MG63 (cell line): Measurements from ENCODE around the gene MTMR10. TPM values are rescaled to one million over a fixed set of nuclear protein-coding genes. Genes with fewer than 3 reads are reported as not detected.
A peak's percentile ranks its signal among the peaks of the same experiment; 100 is the strongest.

Experiments
- DNase-seq: peaks from one replicate; pipeline ENCODE4 v3.0.0-alpha.2; 2020
- H3K27me3 ChIP-seq: fragments of 250-450 bp; sonication (Bioruptor Pico); 2 replicates; pipeline ENCODE4 v1.5.1; 2020; ENCODE audit warnings: mild to moderate bottlenecking, moderate library complexity
- H3K36me3 ChIP-seq: fragments of 250-450 bp; sonication (Bioruptor Pico); 2 replicates; pipeline ENCODE4 v1.5.1; 2020; ENCODE audit warnings: mild to moderate bottlenecking, moderate library complexity
- H3K4me3 ChIP-seq: fragments of 250-450 bp; sonication (Bioruptor Pico); 2 replicates; pipeline ENCODE4 v1.5.1; 2020; ENCODE audit warnings: mild to moderate bottlenecking, moderate library complexity
- H3K9me3 ChIP-seq: fragments of 250-450 bp; sonication (Bioruptor Pico); 2 replicates; pipeline ENCODE4 v1.5.1; 2020; ENCODE audit warnings: mild to moderate bottlenecking, moderate library complexity
- total RNA-seq: library from RNA; depleted of rRNA; stranded (reverse); fragments of >200 nt; shearing (Covaris generic); gene quantifications from 2 replicates; pipeline ENCODE4 v1.2.3, GENCODE V29; 2014; ENCODE audit warnings: low replicate concordance; rRNA removed

The MTMR10 gene, protein sequence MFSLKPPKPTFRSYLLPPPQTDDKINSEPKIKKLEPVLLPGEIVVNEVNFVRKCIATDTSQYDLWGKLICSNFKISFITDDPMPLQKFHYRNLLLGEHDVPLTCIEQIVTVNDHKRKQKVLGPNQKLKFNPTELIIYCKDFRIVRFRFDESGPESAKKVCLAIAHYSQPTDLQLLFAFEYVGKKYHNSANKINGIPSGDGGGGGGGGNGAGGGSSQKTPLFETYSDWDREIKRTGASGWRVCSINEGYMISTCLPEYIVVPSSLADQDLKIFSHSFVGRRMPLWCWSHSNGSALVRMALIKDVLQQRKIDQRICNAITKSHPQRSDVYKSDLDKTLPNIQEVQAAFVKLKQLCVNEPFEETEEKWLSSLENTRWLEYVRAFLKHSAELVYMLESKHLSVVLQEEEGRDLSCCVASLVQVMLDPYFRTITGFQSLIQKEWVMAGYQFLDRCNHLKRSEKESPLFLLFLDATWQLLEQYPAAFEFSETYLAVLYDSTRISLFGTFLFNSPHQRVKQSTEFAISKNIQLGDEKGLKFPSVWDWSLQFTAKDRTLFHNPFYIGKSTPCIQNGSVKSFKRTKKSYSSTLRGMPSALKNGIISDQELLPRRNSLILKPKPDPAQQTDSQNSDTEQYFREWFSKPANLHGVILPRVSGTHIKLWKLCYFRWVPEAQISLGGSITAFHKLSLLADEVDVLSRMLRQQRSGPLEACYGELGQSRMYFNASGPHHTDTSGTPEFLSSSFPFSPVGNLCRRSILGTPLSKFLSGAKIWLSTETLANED
- 2.4 and 16.3 TPM in 2 replicates for total RNA-seq

DNA sequence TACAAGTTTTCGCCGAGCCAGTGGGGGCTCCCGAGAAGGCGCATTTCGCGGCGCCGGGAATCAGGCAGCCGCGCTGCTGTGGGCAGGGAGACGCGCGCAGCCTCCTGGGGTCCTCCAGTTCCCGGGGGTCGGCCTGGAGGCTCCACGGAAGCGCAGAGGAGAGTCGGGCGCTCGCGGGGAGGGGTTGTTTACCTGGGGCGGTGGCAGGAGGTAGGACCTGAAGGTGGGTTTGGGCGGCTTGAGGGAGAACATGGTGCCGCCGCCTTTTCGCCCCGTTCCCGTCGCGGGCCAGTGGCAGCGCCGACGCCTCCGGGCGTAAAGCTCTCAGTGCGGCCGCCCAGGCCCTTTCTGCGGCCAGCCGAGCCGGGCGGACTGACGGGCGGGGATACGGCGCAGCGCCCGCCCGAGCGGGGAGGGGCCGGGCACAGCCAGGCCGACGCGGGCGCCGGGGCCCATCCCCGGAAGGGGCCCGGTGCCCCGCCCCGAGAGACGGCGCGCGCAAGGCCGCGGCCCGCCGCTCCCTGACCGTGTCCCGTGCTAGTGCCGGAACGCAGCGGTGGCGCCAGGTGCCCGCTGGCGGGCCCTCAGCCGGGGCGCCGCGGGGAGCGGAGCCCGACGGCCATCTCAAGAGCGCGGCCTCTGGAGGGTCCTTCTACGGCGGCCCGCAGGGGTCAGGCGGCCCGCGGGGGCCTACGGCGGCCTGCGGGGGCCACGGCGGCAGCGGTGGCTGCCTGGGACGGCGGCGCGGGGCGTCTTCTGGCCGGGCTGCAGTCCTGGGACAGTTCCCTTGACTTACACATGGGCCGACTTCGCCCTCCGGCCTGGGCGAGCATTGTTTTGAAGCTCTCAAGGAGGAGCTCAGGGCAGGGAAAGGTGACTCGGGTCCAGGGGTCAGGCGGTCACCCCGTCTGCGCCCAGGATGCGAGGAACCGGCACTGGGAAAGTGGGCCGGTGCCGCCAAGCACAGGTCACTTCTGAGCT is at the start of gene MTMR10:
TSS of gene MTMR10 (minus strand) at position 374 of the 981 bp plus-strand sequence. CDS start at position 252, 122 bp downstream.
- Histone ChIP-seq H3K36me3 (no peaks in the 10 kb centered on the region; the same call in 1 of the 2 replicates), H3K4me3 (peak within 1 kb of the TSS; percentile 95), H3K27me3 (no peaks in the 10 kb centered on the region), H3K9me3 (no peaks in the 10 kb centered on the region)
- DNase-seq, result peak; percentile 79

DNA sequence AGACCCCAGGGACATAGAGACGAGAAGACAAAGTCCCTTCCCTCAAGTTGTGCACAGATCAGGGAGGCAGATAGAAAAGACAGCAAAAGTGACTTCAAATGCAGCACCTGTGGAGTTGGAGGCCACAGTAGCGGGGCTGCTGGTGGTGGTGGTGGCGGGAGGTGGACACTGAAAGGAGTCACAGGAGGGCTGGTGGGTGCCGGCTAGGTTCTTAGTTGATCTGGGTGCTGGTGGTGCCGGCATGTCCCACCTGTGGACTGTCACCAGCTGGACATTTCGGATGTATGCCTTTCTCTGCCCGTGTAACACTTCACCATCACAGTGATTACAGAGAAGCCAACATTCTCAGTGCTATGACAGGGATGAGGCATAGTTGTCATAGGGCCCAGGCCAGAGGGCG is 49.2 kb upstream of the MTMR10 start:
- no peaks in the 10 kb centered on the region for H3K36me3 ChIP-seq
- DNase-seq, result no peak
- no peaks in the 10 kb centered on the region for H3K27me3 ChIP-seq
- H3K9me3 ChIP-seq, result no peaks in the 10 kb centered on the region
- no peak overlapping the region for H3K4me3 ChIP-seq

DNA sequence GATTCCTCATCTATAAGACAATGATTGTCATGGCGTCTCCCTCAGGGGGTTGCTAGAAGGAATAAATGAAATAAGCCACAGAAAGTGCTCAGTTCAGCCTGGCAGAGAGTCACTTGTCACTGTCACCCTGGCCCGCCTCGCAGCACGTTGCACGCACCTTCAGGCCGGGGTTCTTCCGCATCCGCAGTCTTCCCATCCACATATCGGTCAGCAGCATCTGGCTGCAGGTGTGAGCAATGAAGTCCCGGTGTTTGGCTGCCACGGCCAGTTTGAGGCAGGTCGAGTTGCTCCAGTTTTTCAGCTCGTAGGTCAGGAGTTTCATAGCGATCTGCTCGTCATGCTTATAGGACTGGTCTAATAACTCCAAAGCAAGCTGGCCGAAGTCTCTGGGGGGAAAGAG is 48.5 kb upstream of the MTMR10 start:
- Histone ChIP-seq H3K36me3 (no peaks in the 10 kb centered on the region), H3K4me3 (no peak overlapping the region), H3K27me3 (no peaks in the 10 kb centered on the region), H3K9me3 (no peaks in the 10 kb centered on the region)
- no peak for DNase-seq

DNA sequence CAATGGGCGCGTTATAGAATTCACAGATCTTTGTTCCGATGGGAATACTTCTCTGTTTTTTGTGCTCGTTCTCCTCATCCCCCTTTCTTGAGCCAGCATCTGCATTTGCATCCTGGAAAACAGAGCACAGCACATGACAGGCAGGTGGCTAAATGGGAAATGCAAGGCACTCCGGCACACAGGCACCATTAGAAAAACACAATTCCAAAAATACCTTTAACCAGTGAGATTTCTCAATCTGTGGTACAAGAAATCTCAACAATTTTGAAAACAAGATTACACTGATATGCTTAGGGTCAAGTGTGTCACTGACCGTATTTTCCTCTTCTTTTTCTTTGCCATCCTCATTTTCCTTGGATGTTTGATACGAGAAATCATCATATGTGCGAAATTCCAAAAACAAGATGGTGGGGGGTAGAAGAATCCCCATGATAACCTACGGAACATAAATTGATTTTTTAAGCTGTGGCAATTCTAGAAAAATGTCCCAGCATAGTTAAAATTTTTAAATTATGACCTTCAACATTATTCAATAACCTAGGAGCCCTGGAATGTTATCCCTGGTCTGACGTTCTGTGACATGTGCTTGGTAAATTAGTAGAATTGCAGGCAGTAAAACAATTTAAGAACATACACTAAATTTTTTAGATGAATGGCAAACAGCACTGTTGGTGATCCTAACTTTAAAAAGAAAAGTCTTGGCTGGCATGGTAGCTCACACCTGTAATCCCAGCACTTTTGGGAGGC is 46.5 kb upstream of the MTMR10 start:
- H3K4me3 ChIP-seq, result no peak overlapping the region
- no peaks in the 10 kb centered on the region for H3K27me3 ChIP-seq
- no peaks in the 10 kb centered on the region for H3K9me3 ChIP-seq
- DNase-seq, result no peak
- no peaks in the 10 kb centered on the region for H3K36me3 ChIP-seq

DNA sequence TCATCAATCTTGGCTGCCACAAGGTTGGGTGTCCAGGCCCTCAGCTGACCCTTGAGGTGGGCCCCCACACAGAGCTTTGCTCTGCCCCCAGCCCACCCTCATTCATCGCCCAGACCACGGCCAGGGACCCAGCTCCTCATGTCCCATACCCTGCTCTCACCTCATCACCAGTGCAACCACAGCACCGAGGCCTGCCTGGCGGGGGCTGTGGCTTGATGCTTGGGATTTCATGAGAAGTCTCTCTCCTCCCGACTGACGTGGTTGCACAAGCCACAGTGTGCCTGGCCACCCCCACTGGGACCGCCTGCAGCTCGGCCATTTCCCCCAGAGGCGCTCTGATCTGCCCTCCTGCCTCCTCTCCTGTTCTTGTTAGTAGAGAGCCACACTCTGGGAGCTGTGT is 45.4 kb upstream of the MTMR10 start:
- no peak for DNase-seq
- Histone ChIP-seq H3K27me3 (no peaks in the 10 kb centered on the region), H3K4me3 (no peak overlapping the region), H3K36me3 (no peaks in the 10 kb centered on the region), H3K9me3 (no peaks in the 10 kb centered on the region)

DNA sequence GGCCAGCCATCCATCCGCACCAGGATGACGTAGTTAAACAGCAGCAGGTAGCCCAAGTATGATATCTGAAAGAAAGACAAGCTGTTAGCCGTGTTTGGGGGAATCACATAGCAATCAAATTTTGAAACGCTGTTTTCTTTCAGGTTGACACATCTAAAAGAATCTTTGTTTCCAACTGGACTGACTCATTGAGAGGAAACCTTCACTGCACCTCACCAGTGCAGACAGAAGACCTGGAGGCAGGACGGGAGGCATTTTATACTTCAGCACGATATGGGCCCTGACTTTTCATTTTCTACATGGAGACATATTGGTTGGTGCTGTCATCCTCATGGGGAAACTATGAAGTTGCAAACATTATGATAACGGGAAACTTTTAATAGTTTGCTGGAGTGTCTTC is 44.2 kb upstream of the MTMR10 start:
- H3K36me3 ChIP-seq, result no peaks in the 10 kb centered on the region
- no peak overlapping the region for H3K4me3 ChIP-seq
- H3K27me3 ChIP-seq, result no peaks in the 10 kb centered on the region
- DNase-seq, result no peak
- no peaks in the 10 kb centered on the region for H3K9me3 ChIP-seq

DNA sequence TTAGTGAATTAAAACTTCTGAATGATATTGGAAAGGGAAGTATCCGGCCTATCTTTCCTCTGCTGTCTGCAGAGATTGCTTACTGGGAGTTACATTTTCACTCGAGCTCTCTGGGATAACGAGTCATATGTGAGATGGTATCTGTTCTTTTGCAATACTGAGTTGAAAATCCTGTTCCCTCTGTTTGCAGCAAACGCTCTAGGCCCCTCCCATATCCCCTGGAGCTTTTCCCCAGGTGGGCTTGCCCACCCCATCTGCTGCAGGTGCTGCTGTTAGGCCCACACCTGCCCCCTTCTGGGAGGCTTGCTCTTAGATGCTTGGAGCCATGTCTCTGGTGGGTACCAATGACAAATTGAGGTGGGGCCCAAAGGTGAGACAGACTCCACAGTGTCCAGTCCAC is 42.7 kb upstream of the MTMR10 start:
- DNase-seq, result no peak
- no peaks in the 10 kb centered on the region for H3K27me3 ChIP-seq
- H3K36me3 ChIP-seq, result no peaks in the 10 kb centered on the region
- no peaks in the 10 kb centered on the region for H3K9me3 ChIP-seq
- no peak overlapping the region for H3K4me3 ChIP-seq

DNA sequence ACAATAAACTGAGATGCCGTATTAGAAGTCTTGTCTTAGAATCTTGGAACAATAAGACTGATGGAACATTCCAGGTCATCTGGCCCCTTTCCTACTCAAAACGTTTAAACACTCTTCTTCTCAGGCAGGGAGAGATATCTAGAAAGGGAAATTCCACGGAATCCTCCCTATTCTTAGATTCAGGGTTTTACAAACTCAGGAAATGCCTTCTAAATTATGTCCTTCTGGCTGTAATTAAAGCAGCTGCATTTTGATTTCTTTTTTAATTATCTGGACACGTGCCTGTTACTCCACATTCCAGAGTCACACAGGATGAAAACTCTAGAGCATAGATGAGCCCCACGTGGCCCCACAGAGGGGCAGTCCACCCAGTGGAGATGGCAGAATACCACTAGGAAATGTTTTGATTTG is 41.5 kb upstream of the MTMR10 start:
- no peaks in the 10 kb centered on the region for H3K9me3 ChIP-seq
- no peak for DNase-seq
- no peaks in the 10 kb centered on the region for H3K36me3 ChIP-seq
- H3K27me3 ChIP-seq, result no peaks in the 10 kb centered on the region
- H3K4me3 ChIP-seq, result no peak overlapping the region

DNA sequence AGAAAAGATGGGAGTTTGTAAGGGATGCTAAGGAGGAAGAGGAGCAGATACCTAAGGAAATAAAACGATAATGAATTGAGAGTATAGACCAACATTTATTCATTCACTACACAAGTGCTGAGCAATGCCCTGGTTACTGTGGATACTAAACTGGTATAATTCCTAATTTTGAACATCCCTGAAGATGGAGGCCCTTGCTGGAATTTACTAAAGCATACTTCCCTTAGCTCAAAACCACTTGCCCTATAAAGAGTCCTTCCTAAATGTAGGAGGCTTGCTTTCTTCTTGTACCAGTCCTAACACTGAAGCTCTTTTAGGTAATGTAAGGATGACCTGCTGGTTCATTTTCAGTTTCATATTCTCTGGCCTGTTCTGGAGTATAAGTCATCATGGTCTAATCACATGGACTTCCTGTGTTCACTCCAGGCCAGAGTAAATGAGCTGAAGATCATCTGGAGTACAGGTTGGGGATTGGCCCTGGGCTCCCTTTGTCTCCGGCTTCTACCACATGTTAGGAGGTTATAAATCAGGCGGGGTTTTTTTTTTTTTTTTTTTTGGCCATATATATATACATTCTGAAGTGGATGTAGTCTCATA is 40.1 kb upstream of the MTMR10 start:
- Histone ChIP-seq H3K36me3 (no peaks in the 10 kb centered on the region), H3K4me3 (no peak overlapping the region), H3K9me3 (no peaks in the 10 kb centered on the region), H3K27me3 (no peaks in the 10 kb centered on the region)
- no peak for DNase-seq

DNA sequence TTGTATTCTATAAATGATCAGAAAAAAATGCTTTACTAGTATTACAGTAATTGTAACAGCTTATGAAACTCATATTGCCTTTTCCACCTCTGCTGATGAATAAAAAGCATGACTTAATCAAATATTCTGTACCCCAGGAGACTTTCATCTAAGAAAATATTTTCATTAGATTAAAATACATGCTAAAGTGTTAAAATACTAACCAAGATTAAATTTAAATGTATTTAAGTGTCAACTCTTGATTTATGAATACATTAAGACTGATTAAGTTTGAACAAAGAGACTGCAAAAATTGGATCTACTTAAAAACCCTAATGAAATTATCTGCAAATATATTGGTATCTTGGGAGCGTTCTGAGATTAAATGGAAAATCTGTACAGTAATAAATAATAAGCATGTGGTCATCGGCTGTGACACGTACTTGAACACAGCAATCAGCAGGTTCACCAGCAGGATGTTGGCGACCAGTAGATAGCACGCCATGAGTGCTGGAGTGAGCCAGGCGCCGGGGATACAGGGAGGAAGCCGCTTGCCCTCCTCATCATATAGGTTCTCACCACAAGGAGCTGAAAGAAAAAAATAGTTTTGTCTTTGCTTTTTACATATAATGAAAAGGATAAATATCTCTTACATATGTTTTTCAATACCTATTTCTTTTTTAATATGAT is 36.6 kb upstream of the MTMR10 start:
- no peaks in the 10 kb centered on the region for H3K27me3 ChIP-seq
- H3K36me3 ChIP-seq, result no peaks in the 10 kb centered on the region
- peak; percentile 25 for DNase-seq

DNA sequence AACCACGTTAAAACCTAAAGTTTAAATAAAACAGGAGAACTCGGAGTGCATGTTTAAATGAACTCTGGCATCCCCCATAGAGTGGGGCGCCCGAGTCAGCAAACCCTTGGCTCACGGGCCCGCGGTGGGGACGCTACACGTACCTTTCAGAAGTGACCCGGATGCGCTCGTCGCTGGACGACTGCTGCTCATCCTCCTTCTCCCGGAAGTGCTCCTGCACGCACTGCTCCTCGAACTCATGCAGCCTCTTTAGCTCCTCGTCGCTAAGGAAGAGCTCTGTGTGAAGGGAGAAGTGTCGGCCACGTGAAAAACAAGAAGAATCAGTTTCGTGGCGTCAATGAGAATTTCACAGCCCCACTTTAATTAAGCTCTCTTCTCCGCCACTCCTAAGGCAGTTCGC is 34.6 kb upstream of the MTMR10 start:
- Histone ChIP-seq H3K4me3 (no peak overlapping the region), H3K27me3 (no peaks in the 10 kb centered on the region), H3K9me3 (no peaks in the 10 kb centered on the region), H3K36me3 (no peaks in the 10 kb centered on the region)
- DNase-seq, result no peak

More for the DNA sequence above, 36.6 kb upstream of the MTMR10 start:
- no peaks in the 10 kb centered on the region for H3K9me3 ChIP-seq
- H3K4me3 ChIP-seq, result no peak overlapping the region

DNA sequence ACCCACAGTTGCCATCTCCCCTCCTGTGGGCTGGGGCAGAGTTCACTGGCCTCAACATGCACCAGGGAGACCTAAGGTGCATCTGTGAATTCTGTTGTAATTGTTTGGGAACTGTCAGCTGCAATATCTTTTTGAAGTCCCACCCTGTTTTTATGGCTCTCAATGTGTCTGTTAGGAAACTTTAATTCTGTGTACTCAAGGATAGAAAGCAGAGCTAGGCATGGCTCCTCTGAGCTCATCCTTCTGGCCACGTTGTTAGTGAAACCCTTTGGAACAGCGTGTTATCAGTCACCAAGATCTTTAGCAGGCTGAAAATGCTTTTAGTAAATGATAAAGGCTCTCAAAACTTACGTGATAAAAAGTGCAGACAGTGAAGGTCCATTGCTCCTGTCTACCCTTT is 33.6 kb upstream of the MTMR10 start:
- Histone ChIP-seq H3K27me3 (no peaks in the 10 kb centered on the region), H3K9me3 (no peaks in the 10 kb centered on the region), H3K36me3 (no peaks in the 10 kb centered on the region), H3K4me3 (no peak overlapping the region)
- DNase-seq, result no peak

DNA sequence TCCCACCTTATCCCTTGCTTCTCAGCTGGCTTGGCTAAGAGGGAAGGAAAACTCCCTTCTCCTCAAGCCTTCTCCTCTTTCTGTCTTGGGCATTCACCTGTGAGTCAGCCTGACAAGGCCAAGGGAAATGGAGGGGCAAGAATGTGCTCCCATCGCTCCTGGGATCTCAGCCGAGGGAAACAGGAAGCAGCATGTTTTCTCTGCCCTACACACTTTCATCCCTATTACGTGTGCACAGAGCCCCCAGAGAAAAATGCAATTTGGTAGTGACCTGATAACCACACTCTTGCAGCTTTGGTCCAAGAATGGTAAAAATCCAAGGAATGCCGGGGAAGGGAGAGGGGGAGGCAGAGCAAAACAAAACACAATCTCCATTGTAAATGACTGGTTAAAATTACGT is 32.9 kb upstream of the MTMR10 start:
- DNase-seq, result peak; percentile 84
- Histone ChIP-seq H3K36me3 (no peaks in the 10 kb centered on the region), H3K9me3 (no peaks in the 10 kb centered on the region), H3K27me3 (no peaks in the 10 kb centered on the region), H3K4me3 (no peak overlapping the region)

DNA sequence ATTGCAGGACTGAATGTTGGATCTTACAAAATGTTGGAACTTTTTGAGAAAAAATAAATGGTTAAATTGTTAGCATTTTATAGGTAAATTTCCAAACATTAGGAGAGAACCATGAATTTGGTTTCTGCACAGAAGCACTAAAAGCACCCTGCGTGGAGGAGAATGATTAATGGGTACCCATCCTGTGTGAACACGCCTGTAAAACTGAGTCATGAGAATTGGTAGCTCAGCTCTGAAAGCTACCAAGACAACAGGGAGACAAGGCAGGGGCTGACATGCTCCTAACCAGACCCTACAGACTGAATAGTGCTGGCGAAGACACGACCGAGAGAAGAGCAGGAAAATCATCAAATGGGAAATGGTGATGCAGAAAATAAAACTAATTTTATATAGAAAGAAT is 32.4 kb upstream of the MTMR10 start:
- Histone ChIP-seq H3K4me3 (no peak overlapping the region), H3K9me3 (no peaks in the 10 kb centered on the region), H3K36me3 (no peaks in the 10 kb centered on the region), H3K27me3 (no peaks in the 10 kb centered on the region)
- no peak for DNase-seq

DNA sequence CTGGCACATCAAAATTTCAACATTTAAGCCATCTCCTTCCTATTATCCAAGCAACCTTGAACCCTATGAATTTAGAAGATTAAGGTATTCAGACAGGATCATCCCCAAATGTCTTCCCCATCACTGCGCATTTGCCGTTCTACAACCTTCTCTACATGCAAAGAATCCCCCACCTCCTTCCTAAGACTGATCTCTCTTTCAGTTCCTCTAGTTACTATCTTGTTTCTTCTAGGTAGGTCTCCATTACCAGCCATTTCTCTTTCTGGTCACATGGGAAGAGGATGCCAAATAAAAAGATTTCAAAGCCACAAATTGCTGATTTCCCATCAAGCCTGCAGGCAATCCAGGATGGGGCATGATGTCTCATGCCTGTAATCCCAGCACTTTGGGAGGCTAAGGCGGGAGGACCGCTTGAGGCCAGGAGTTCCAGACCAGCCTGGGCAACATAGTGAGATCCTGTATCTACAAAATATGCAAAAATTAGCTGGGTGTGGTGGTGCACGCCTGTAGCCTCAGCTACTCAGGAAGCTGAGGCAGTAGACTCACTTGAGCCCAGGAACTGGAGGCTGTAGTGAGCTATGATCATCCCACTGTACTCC is 29.7 kb upstream of the MTMR10 start:
- Histone ChIP-seq H3K4me3 (no peak overlapping the region), H3K27me3 (no peaks in the 10 kb centered on the region), H3K9me3 (no peaks in the 10 kb centered on the region), H3K36me3 (no peaks in the 10 kb centered on the region)
- no peak for DNase-seq
